Measurements from ENCODE around the gene FDXR. TPM values are rescaled to one million over a fixed set of nuclear protein-coding genes. Genes with fewer than 3 reads are reported as not detected.

Gene FDXR
- total RNA-seq, 4 donors from 2014 or later = 1.1 to 8.3 (median 6.0) TPM

DNA sequence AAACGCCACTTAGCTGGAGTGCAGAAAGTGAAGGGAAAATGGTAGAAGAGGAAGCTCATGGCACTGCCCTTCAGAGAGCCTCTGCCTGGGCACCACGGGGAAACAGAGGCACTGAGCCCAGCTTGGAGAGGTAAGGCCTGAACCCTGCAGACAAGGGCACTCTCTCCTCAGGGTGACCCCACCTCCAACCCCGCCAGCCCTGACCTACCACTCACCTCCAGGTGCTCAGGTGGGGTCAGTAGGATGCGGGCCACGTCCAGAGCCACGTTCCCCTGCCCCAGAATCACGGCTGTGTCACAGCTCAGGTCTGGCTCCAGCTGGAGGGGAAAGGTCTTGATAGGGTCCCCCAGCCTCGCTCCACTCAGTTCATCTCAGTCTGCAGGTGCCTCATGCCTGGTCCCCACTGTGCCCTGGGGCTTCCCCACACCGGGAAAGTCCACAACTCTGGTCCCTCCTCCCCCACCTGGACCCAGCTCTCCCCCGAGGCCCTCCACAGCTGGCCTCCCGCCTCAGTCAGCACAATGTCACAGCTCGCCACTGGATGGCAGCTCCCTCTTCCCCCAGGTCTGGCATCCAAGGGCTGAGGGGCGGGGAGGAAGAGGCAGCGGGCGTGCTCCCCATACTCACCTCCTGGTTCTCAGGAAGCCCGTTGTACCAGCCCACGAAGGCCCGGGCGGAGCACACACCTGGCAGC is 7.1 kb downstream of the FDXR start:
- TF ChIP-seq, protein P1, sequence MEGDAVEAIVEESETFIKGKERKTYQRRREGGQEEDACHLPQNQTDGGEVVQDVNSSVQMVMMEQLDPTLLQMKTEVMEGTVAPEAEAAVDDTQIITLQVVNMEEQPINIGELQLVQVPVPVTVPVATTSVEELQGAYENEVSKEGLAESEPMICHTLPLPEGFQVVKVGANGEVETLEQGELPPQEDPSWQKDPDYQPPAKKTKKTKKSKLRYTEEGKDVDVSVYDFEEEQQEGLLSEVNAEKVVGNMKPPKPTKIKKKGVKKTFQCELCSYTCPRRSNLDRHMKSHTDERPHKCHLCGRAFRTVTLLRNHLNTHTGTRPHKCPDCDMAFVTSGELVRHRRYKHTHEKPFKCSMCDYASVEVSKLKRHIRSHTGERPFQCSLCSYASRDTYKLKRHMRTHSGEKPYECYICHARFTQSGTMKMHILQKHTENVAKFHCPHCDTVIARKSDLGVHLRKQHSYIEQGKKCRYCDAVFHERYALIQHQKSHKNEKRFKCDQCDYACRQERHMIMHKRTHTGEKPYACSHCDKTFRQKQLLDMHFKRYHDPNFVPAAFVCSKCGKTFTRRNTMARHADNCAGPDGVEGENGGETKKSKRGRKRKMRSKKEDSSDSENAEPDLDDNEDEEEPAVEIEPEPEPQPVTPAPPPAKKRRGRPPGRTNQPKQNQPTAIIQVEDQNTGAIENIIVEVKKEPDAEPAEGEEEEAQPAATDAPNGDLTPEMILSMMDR (IDR thresholded peaks at IDR 0.05; ENCODE audit: low read depth) = no peak

DNA sequence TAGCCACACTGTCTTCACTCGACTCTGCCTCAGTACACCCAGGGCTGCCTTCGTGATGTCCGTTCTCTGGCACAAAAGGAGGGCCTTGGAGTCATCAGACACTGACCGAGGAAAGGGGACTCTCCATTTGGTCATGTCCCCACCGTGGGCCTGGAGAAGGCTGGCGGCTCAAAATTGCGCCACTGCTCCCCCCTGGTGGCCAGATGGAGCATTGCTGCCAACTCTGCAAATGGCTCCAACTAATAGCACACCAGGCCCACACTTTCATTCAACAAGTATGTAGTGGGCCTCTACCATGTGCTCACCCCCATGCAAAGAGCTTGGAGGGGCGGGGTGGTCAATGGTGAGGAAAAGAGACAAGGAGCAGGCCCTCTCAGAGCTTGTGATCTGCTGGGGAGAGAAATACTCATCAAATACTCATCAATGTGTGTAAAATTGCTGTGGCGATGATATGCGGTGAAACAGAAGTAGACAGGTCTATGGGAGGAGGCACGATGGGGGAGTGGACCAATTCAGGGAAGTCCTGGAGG is 7.9 kb downstream of the FDXR start:
- TF ChIP-seq, protein P1 (IDR thresholded peaks at IDR 0.05; ENCODE audit: low read depth) = no peak

DNA sequence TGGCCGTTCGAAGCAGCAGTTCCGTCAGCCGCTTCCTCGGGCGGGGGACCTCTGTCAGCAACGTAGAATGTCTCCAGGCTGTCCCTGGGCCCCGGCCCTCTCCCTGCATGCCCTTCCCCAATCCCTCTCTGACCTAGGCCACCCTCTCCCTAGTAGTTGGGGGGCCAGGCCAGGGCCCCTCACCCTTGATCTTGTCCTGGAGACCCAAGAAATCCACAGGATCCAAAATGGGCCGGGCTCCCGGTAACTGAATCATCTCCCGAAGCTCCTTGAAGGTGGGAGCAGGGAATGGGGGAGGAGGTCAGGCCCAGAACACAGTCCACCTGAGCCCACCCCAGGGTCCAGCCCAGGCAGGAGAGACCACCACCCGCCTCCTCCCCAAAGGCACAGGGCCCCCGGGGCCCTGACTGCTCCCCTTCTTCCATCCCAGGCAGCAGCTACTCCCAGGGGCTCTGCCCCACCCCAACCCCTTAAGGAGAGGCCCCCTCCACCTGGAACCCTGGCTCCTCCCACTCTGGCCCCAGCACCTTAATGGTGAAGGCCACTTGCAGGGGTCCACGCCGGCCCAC is 8.4 kb downstream of the FDXR start:
- TF ChIP-seq, protein P1 (IDR thresholded peaks at IDR 0.05; ENCODE audit: low read depth) = no peak

DNA sequence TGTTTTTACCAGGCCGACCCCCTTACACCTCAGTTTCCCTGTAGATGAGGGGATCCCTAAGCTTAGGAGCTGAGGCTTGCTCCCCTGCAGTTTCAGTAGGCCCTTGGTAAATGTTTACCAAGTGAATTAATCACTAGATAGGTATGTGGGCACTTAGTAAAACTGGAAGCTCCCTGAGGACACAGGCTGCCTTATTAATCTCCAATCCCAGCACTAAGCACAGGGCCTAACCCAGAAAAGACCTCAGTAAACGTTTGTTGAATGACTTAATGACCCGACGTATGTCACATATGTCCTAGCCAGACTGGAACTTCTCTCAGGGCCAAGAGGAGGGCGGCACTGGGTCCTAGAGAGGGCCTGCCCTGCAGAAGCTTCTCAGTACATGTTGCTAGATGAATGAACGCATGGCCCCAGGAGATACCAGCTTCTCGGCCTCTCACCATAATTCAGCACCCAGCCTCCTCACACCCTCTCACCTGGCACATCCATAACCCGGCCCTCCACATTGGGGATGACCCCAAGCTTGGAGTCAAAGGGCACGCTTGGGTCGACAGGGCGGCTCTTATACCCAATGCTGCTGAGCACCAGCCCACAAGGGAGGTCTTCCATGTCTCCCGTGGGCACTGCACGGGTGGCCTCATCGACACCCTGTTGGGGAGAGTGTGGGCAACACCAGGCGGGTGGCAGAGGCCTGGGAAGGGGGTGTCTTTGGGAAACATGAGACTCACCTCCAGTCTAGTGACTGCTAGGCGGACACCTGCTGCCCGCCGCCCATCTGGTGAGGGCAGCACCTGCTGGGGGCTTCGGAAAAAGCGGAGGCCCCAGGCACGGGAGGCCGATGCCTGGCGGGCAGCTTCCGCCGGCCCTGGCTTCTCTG is 9.1 kb downstream of the FDXR start:
- TF ChIP-seq, protein P1 (IDR thresholded peaks at IDR 0.05; ENCODE audit: low read depth) = no peak

DNA sequence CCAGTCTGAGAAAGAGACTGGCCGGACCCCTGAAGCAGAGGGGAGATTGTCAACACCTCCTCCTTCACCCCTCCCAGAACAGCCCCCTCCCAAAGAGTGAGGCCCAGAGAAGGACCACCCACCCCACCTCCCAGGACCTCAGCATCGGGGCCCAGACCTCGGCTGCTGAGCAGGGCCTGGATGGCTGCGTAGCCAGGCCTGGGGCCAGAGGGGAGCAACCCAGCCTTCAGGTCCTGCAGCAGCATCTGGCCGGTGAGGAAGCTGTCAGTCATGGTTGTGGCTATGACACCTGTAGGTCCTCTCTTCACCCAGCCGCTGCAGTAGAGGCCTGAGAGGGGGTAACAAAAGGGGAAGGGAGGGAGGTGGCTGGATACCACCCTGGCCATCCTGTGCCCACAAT is 9.9 kb downstream of the FDXR start:
- TF ChIP-seq, protein P1 (IDR thresholded peaks at IDR 0.05; ENCODE audit: low read depth) = no peak

DNA sequence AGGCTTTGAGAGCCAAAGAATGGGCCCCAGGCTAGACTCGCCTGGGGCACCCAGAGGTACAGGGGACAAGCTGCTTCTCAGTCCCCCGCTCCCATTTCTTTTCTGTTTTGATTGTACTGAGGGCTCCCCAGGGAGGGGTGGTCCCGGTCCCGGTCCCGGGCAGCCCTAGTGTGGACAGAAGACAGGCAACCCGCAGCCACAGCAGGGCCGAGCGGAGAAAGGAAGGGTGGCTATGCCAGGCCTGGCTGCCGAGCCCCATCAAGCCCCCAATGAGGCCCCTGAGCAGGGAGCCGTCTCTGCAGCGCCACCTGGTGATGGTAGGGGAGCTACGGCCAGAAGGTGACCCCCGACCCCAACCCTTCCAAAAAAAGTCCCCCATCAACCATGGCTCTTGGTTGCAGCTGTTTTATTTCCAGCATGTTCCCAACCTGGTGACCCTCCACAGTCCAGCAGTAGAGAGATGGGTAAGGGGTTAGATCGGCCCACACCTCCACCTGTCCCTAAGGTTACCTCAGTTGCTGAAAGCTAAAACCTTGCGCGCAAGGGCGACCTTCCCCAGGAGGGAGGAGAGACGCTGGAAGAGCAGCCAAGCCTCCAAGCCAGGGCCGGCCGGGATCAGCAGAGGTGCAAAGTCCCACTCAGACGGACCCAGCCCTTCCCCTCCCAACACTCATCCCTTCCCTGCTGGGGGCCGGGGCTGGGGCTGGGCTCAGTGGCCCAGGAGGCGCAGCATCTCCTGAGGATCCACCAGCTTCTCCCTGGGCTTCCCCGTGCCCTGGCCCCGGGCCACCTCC is 10.5 kb downstream of the FDXR start:
- TF ChIP-seq, protein P1 (IDR thresholded peaks at IDR 0.05; ENCODE audit: low read depth) = no peak
